ENCODE measurements around the gene UGT2A2.

Gene UGT2A2

DNA sequence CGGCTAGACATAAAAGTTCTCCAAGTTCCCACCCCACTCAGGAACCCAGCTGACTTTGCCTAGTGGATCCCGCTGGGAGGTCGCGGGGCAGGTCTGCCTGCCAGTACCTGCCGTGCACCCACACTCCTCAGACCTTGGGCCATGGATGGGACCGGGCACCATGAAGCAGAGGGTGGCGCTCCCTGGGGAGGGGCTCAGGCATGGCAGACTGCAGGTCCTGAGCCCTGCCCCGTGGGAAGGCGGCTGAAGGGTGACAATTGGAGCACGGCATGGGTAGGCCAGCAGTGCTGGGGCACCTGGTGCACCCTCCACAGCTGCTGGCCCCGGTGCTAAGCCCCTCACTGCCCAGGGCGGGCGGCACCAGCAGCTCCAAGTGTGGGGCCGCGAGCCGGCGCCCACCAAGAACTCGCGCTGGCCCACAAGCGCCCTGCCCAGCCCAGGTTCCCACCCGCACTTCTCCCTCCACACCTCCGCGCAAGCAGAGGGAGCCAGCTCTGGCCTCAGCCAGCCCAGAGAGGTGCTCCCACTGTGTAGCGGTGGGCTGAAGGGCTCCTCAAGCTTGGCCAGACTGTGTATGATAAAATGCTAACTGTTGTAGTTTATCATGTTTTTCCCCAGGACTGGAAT, 63.1 kb downstream of the UGT2A2 start:
- no peak overlapping the region for H3K4me3 ChIP-seq (ENCODE audit: low read depth, low read length)
- no peak overlapping the region for H3K9ac ChIP-seq (ENCODE audit: low read length)
- 0 out of 2 replicates have a peak, but pooled peaks cover 3% of the 10 kb centered on the region for H3K9me3 ChIP-seq (ENCODE audit: control insufficient read depth, insufficient read depth, low read depth, low read length)
- no peaks in the 10 kb centered on the region for H3K27me3 ChIP-seq (ENCODE audit: control insufficient read depth, insufficient read depth, low read length)
- no peaks in the 10 kb centered on the region for H3K36me3 ChIP-seq (ENCODE audit: control insufficient read depth, insufficient read depth, low read length)
- no peak overlapping the region for H3K27ac ChIP-seq (ENCODE audit: low read depth, low read length)
- H3K4me1 ChIP-seq (ENCODE audit: control insufficient read depth, insufficient read depth, low read length) = no peaks in the 10 kb centered on the region

DNA sequence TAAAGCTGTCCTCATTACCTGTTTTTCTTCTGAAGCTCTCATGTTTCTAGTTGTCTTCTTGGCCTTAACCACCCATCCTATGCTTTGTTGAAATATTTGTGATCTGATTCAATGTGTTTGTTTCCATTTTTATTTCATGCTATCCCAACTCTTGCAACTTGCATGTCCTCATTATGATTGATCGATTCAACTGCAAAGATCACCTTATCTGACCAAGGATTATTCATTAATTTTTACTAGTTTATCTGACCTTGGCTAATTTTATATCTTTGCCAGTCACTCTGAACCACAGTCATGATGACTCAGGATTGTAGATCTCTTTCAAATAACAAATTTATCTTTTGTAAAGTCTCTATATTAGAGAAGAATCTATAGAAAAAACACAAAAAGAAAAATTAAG, 70.7 kb downstream of the UGT2A2 start:
- Histone ChIP-seq H3K9ac (ENCODE audit: low read length) (no peak overlapping the region), H3K27ac (ENCODE audit: low read depth, low read length) (no peak overlapping the region), H3K27me3 (ENCODE audit: control insufficient read depth, insufficient read depth, low read length) (no peaks in the 10 kb centered on the region), H3K4me1 (ENCODE audit: control insufficient read depth, insufficient read depth, low read length) (no peaks in the 10 kb centered on the region), H3K9me3 (ENCODE audit: control insufficient read depth, insufficient read depth, low read depth, low read length) (no peaks in the 10 kb centered on the region), H3K4me3 (ENCODE audit: low read depth, low read length) (no peak overlapping the region), H3K36me3 (ENCODE audit: control insufficient read depth, insufficient read depth, low read length) (no peaks in the 10 kb centered on the region)

DNA sequence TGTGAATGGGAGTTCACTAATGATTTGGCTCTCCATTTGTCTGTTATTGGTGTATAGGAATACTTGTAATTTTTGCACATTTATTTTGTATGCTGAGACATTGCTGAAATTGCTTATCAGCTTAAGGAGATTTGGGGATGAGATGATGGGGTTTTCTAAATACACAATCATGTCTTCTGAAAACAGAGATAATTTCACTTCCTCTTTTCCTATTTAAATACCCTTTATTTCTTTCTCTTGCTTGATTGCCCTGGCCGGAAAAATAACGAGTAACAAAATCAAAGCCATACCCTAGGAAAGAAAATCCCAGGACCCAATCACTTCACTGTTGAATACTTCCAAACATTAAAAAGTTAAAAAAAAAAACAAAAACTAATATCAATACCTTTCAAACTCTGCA, 76.0 kb downstream of the UGT2A2 start:
- no peak overlapping the region for H3K9ac ChIP-seq (ENCODE audit: low read length)
- H3K4me1 ChIP-seq (ENCODE audit: control insufficient read depth, insufficient read depth, low read length) = no peaks in the 10 kb centered on the region
- no peak overlapping the region for H3K27ac ChIP-seq (ENCODE audit: low read depth, low read length)
- no peaks in the 10 kb centered on the region for H3K36me3 ChIP-seq (ENCODE audit: control insufficient read depth, insufficient read depth, low read length)
- no peaks in the 10 kb centered on the region for H3K9me3 ChIP-seq (ENCODE audit: control insufficient read depth, insufficient read depth, low read depth, low read length)
- H3K27me3 ChIP-seq (ENCODE audit: control insufficient read depth, insufficient read depth, low read length) = no peaks in the 10 kb centered on the region
- no peak overlapping the region for H3K4me3 ChIP-seq (ENCODE audit: low read depth, low read length)

DNA sequence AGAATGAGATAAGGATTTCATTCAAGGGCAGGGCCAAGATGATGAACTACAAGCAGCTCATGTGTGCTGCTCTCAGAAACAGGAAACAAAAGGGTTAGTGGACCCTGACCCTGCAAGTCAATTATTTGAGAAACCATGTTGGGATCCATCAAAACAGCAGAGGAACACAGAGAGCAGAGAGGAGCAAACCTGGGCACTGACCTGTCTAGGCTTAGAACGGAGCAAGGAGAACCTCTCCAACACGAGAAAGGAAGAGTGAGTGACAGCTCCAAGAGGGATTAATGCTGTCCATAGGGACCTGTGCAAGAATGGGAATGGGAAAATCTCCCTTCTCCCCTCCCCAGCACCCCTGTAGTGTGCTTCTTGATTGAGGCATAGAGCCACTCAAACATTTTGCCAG, 89.8 kb downstream of the UGT2A2 start:
- Histone ChIP-seq H3K36me3 (ENCODE audit: control insufficient read depth, insufficient read depth, low read length) (no peaks in the 10 kb centered on the region), H3K27me3 (ENCODE audit: control insufficient read depth, insufficient read depth, low read length) (no peaks in the 10 kb centered on the region), H3K4me1 (ENCODE audit: control insufficient read depth, insufficient read depth, low read length) (no peaks in the 10 kb centered on the region), H3K9ac (ENCODE audit: low read length) (no peak overlapping the region), H3K9me3 (ENCODE audit: control insufficient read depth, insufficient read depth, low read depth, low read length) (no peaks in the 10 kb centered on the region), H3K27ac (ENCODE audit: low read depth, low read length) (no peak overlapping the region), H3K4me3 (ENCODE audit: low read depth, low read length) (no peak overlapping the region)

DNA sequence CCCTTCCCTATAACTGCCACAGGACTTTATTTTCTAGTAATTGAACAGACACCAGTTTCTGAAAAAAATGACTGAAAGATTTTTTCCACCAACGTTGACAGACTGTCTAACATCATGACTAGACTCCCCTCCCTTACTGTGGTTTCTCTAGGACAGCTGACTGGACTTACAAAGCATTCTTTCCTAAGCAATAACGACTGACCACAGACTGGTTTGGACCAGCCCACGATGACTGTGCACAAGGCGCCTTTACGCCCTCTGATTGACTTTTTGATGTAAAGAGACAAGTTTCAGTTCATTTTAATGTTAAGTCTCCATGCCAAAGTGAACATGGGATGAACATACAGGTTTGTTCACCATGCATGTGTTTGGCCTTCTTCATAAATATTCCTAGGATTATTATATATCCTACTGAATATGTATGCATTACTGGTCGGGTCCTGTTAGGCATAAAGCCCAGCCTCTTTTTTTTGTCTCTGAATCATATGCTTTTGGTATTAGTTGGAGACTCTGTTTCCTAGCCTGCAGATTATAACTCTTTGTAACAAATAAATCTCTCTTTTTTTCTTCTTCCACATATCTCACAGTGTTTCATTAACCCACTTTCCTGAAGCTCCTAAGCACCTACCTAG, 93.2 kb downstream of the UGT2A2 start:
- Histone ChIP-seq H3K9ac (ENCODE audit: low read length) (no peak overlapping the region), H3K4me3 (ENCODE audit: low read depth, low read length) (no peak overlapping the region), H3K9me3 (ENCODE audit: control insufficient read depth, insufficient read depth, low read depth, low read length) (no peaks in the 10 kb centered on the region), H3K27ac (ENCODE audit: low read depth, low read length) (no peak overlapping the region), H3K36me3 (ENCODE audit: control insufficient read depth, insufficient read depth, low read length) (no peaks in the 10 kb centered on the region), H3K27me3 (ENCODE audit: control insufficient read depth, insufficient read depth, low read length) (no peaks in the 10 kb centered on the region), H3K4me1 (ENCODE audit: control insufficient read depth, insufficient read depth, low read length) (no peaks in the 10 kb centered on the region)

All from HUES6 (cell line).